Measurements from ENCODE around the gene OTC.

OTC gene

DNA sequence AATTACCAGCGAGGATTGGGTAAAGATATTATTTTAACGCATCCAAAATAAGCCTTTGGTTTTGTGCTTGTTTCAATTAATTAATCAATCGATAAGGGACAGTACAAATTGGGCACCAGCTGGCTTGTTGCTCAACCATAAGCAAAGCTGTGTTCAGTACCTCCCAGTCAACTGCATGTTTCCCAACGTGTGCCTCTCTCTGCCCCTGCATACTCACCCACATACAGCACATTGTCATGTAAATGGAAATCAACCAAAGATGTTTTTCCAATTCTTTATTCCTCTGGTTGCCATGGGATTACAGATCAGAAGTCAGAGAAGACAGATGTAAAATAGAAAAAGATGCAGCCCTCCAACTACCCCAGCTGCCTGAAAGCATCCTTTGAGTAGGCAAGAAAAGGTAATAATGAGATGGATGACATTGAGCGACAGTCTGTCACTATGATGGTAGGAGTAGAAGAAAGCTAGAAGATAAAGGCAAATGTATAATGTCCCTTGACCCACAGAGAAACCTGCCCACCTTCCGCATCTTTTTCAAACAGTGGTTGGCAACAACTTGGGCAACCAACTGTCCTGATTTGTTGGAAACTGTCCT, 116.3 kb downstream of the OTC start:
- no peak for DNase-seq (ENCODE audit: low read depth)
